NCI-H774 (cell line): ENCODE measurements around the gene SESN1.
"Not testable (repeated sequence)": the region's sequence is repeated elsewhere in the genome, so short reads cannot be mapped to it uniquely, and the experiment has no call there.

Experiments
- DNase-seq: peaks from one replicate; lab custom pipeline; 2025; lab: John Stamatoyannopoulos, UW

The SESN1 gene

GRCh38 chr6:109000289-109000688 is 94.4 kb downstream of the SESN1 start:
- DNase-seq: no peak

DNA sequence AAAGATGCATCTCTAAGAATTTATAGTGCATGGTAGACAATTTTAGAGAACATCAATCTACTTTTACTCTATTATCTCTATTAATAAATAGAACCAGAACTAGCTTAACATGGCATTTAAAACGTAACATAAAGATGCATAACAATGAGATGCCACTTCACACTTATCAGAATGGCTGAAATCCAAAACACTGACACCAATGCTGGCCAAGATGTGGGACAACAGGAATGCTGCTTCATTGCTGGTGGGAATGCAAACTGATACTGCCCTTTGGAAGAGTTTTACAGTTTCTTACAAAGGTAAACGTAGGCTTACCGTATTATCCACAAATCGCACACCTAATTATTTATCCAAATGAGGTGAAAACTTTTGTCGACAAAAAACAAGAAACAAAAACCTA is 95.2 kb downstream of the SESN1 start:
- no peak for DNase-seq

DNA sequence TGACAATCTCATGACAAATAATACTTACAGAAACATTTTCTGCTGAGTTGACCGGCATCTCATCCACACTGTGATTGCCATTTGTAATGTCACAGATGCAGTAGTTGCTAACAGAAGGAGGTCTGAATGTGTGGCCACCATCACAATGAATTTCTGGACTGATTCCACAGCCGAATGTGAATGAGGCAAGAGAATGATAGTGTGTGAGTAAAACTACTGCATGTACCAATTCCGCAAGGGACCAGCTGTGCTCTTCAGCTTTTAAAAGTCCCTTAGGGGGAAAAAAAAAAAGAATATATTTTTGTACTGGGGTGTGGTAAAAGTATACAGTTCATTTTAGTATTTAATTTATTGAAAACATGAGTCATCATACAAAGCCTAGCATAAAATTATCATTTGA is 96.2 kb downstream of the SESN1 start:
- DNase-seq: no peak

GRCh38 chr6:108996208-108996607 is 98.4 kb downstream of the SESN1 start:
- DNase-seq: no peak

DNA sequence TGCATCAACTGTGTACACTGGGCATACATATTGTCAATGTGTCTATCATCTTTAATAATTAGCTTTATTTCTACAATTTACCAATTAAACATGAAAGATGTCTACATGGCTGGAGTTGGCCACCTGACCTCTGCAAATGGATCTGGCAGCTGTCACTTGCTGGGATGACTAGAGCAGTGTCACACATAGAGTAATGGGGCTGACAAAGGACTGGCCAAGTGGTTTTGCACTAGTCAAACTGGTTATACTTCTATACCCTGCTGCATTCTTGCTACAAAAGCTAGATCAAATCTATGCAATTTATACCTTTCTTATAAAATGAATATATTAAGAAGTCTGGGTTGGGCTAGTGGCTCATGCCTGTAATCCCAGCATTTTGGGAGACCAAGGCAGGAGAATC is 99.3 kb downstream of the SESN1 start:
- no peak for DNase-seq

DNA sequence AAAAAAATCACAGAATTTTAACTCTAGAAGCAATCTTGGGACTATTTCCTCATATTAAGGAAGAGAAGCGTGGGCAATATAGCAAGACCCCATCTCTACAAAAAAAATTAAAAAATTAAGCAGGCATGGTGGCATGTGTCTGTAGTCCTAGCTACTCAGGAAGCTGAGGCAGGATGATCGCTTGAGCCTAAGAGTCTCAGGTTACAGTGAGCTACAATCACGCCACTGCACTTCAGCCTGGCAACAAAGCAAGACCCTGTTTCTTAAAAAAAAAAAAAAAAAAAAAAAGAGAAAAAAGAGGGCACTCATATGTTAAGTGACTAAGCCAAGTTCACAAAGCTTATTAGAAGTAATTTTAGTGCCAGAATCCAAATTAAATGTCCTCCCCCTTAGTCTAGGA is 100.8 kb downstream of the SESN1 start:
- DNase-seq: no peak

GRCh38 chr6:108989700-108990099 is 104.9 kb downstream of the SESN1 start:
- DNase-seq: no peak

GRCh38 chr6:108988765-108989164 is 105.9 kb downstream of the SESN1 start:
- no peak for DNase-seq

DNA sequence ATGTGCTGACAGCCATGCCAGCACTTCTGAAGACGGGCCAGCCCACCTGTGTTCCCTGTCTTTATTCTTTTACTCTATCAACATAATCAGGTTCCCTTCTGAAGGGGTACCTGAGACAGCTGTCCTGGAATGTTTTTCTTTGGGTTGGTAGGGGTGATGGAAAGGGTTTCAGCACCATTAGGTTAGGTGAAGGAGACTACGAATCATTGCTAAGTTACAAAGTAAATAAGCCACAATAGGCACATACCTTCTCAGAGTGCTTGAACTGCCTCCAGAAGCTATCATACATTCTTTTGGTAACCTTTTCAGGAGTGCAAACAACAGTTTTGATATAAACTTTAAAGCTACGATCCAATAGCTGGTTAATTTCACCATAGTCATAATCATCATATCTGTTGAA is 106.3 kb downstream of the SESN1 start:
- no peak for DNase-seq

DNA sequence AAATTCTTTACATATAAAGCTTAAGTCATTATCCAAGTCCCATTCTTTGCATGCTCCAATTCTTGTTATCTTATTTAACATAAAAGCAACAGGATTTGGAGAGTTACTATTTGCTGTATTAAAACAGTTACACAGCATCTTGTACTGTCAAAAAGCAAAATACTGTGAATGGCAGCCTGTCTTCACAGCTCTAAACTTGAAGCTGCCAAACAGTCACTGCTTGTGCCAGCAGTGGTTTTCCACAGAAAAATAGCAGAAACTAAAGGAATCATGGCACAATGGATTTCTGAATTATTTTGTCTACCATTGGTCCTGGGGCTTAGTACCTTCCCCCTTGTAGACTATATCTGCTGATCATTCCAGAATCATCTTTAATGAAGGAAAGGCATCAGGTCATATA is 107.5 kb downstream of the SESN1 start:
- no peak for DNase-seq

- no peak for DNase-seq
These were observed 109.3 kb downstream of the SESN1 start for GRCh38 chr6:108985301-108985700.

DNA sequence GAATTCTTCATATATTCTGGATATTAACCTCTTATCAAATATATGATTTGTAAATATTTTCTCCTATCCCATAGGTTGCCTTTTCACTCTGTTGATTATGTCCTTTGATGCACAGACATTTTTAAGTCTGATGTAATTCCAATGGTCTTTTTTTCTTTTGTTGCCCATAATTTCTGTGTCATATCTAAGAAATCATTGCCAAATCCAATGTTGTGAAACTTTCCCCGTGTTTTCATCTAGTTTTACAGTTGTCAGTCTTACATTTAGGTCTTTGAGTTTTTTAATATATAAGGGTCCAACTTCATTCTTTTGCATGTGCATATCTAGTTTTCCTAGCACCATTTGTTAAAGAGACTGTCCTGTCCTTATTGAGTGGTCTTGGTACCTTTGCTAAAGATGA is 111.5 kb downstream of the SESN1 start:
- no peak for DNase-seq

GRCh38 chr6:108982154-108983113 is 112.2 kb downstream of the SESN1 start:
- DNase-seq: no peak

- DNase-seq: not testable (repeated sequence)
These were observed 116.0 kb downstream of the SESN1 start for GRCh38 chr6:108978638-108979037.

DNA sequence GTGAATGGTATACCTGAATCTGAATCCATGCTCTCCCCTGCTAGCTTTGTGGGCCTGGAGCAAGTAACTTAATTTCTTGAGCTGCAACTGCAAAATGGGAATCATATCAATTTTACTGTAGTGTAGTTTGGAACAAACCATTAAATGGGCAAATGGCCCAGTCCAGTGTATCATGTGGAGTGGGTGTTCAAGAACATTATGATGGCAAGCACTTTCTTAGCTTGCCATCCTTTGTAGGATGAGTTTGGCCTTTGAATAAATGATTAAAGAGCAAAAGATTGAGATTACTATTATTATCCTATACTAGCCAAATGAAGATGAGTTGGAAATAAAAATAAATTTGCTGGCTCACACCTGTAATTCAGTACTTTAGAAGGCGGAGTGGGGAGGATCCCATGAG is 120.4 kb downstream of the SESN1 start:
- no peak for DNase-seq

- no peak for DNase-seq
These were observed 124.9 kb downstream of the SESN1 start for GRCh38 chr6:108969776-108970175.

DNA sequence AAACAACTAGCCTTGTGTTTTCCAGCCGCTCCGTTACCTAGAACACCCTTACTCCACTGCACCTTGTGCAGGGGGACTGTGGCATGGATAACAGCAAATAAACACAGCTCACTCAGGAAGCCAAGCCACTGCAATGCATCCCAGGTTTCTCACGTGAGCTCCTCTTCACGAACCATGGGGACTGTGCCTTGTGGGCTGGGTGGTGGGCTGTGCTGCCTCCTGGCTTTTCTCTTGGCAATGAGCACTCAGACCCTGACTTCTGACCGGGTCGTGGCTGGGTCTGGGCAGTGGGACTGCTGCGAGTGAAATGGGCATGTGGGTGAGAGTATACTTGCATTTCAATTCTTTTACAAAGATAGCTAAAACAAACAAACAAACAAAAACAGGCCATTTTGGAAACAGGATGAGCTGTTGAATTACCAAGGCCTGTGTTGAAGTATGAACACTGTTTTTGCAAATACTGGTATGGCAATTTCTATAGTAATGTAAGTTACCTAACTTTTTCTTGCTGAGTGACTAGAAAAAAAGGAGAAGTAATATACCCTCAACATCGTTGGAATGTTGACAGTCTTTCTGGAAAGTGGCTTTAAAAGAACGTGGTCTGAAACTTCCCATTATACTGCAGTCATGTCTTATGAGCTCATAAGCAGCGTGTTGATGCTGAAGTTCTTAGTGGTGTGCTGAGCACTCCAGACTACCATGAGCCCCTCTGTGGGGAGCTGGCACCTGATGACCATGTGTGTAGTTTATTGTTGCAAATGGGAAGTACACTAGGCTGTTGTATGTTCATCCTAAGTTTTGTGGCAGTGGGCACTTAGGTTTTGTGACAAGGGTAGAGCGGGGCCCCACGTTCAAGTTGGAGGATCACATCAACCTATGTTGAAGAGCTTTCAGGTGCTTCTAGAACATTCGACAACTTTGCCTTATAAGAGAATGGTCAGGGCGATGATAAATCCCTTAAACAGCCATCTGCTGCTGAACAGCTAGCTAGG is 126.0 kb downstream of the SESN1 start:
- DNase-seq: no peak

GRCh38 chr6:108966855-108967755 is 127.5 kb downstream of the SESN1 start:
- no peak for DNase-seq

- no peak for DNase-seq
These were observed 128.4 kb downstream of the SESN1 start for GRCh38 chr6:108966251-108966650.

DNA sequence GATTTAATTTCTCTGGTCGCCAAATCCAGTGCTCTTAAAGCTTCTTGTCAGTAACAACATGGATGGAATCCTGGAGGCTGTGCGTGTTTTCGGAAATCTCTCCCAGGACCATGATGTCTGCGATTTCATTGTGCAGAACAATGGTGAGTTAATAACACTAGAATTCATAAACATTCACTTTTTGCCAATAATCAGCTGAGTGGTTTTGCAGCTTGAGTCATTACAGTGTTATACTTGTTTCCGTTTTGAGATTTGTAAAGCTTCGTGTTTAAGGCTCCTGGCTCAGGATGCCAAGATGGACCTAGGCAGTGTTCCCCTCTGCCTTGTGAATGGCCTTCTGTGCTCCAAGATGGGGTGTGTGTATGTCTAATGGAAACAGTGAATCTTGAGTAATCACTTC is 132.7 kb downstream of the SESN1 start:
- no peak for DNase-seq

- no peak for DNase-seq
These were observed 133.6 kb downstream of the SESN1 start for GRCh38 chr6:108961077-108961476.

DNA sequence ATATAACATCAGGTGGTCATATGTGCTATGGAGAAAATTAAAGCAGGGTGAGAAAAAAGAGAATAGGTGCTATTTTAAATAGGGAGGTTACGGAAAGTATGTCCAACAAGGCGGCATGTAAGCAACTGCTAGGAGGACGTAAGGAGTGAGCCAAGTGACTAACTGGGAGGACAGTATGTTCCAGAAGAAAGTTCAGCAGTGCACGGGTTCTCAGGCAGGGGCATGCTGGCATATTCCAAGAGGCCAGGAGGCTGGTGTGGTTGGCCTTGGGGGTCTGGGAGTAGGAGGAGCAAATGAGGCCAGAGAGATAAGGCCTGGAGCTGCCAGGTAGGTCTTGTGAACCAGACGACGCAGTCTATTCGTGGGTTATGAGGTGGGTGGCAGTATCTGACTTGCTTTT is 134.0 kb downstream of the SESN1 start:
- no peak for DNase-seq
